Measurements from ENCODE around the gene OLIG3.

DNA sequence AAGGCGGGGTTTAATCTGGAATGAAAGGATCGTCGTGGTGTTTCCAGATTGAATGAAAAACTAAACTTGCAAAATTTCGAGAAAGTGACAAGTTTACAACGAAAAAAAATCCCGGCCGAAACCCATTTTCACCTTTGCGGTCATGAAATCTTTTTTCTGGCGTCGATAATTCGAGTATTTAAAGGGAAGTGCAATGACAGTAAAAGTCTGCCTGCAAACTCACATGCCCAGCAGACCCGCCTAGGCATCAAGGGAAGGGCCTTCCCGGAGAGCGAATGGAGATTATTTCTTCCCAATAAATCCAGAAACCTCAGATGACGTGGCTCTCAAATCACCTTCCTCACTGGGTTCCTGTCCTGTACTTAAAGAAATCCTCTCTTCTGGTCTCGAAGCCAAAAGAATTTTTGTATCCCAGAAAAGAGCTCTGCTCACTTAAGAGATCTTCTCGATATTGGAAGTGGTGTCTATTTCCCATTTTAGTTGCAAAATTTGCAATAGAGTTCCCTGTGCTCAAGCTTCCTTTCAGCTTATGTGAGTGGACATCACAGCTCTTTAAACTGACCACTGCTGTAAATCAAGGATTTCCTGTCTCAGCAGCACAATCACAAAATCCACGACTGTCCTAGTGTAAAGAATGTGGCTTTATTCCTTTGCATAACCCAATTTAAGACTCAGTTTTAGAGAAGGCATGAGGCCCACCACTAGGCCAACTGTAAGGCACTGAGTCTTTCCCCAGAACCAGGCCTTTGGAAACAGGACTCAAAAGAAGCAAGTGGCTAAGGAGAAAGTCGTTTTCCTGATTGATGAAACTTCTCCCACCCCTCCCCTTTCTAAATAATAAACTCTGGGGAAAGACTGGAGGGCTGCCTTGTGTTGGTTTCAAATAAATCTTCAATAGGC is 3.9 kb downstream of the OLIG3 start:
- TF ChIP-seq, protein P1, sequence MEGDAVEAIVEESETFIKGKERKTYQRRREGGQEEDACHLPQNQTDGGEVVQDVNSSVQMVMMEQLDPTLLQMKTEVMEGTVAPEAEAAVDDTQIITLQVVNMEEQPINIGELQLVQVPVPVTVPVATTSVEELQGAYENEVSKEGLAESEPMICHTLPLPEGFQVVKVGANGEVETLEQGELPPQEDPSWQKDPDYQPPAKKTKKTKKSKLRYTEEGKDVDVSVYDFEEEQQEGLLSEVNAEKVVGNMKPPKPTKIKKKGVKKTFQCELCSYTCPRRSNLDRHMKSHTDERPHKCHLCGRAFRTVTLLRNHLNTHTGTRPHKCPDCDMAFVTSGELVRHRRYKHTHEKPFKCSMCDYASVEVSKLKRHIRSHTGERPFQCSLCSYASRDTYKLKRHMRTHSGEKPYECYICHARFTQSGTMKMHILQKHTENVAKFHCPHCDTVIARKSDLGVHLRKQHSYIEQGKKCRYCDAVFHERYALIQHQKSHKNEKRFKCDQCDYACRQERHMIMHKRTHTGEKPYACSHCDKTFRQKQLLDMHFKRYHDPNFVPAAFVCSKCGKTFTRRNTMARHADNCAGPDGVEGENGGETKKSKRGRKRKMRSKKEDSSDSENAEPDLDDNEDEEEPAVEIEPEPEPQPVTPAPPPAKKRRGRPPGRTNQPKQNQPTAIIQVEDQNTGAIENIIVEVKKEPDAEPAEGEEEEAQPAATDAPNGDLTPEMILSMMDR (IDR thresholded peaks at IDR 0.05): no peak
- TF ChIP-seq POLR2A (IDR thresholded peaks at IDR 0.05): no peak

Data from esophagus squamous epithelium (tissue), 4 donors.